HFF-Myc (cell line): Measurements from ENCODE around the gene CUEDC1.

Experiments used
- DNase-seq: peaks from one replicate; pipeline ENCODE4 v3.0.0-alpha.2; 2011; ENCODE audit warnings: low read depth; ENCODE audit errors: extremely low read depth
- H3K4me3 ChIP-seq: replicated peaks from 2 replicates; pipeline ENCODE4 v1.5.1; 2011; ENCODE audit warnings: low read depth, mild to moderate bottlenecking, control low read depth, low read length
- CTCF ChIP-seq: IDR thresholded peaks from 2 replicates; pipeline ENCODE4 v1.5.1; 2012; ENCODE audit warnings: mild to moderate bottlenecking, low read depth, low read length, control low read depth; ENCODE audit errors: missing control alignments

Gene CUEDC1

GRCh38 chr17:57920916-57921703 is 34.1 kb downstream of the CUEDC1 start:
- no peak for DNase-seq
- H3K4me3 ChIP-seq: no peak overlapping the region
- no peak for TF ChIP-seq CTCF

GRCh38 chr17:57919918-57920317 is 35.3 kb downstream of the CUEDC1 start:
- no peak overlapping the region for H3K4me3 ChIP-seq
- no peak for TF ChIP-seq CTCF
- DNase-seq: no peak

- no peak for TF ChIP-seq CTCF
- no peak overlapping the region for H3K4me3 ChIP-seq
- DNase-seq: no peak
These were observed 37.0 kb downstream of the CUEDC1 start for GRCh38 chr17:57918017-57918895.

- no peak for DNase-seq
- no peak for TF ChIP-seq CTCF
- no peak overlapping the region for H3K4me3 ChIP-seq
These were observed 38.0 kb downstream of the CUEDC1 start for GRCh38 chr17:57916925-57917858.

- no peak overlapping the region for H3K4me3 ChIP-seq
- DNase-seq: peak; percentile 37
- no peak for TF ChIP-seq CTCF
These were observed 39.0 kb downstream of the CUEDC1 start for GRCh38 chr17:57915985-57916757.
